GM21786 (cell line): Measurements from ENCODE around the gene R3HDM1.
"Not testable (repeated sequence)": the region's sequence is repeated elsewhere in the genome, so short reads cannot be mapped to it uniquely, and the experiment has no call there.

Experiments
- ATAC-seq: cut with Tn5 transposase; IDR thresholded peaks from one replicate; pipeline ENCODE4 v1.9.1; 2021; ENCODE audit not compliant: unreplicated experiment

The R3HDM1 gene

DNA sequence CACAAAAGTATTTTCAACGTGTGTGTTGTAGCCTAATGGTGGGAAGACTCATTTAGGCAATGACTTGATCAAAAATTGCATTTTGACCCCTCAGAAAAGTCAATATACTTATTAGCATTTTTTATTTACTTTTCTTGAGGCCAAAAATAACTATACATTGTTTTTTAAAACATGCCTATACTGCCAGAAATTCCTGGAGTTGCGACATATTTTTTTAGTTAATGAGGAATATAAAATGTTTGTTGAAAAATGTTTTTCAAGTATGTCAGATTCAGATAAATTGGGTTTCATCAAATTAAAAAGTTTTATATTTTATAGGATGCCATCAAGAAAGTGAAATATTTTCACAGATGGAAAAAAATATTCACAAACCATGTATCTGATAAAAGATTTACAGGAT is 39.6 kb downstream of the R3HDM1 start:
- no peak for ATAC-seq

DNA sequence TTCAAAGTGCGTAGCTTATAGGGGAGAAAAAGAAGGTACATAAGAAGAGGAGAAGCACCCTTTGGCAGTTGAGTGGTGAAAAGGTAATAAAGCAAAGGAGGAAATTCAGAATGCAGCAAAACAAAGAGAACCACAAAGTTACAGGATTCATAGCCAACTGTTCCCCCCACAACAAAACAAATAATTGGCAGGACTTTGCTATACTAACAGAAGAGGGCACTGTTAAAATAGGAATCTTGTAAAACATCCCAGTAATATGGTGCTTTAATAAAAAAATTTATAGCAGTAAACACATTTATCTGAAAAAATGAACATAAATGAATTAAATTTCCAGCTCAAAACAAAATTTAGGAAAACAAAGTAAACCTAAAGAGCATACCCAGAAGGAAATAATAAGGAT is 42.3 kb downstream of the R3HDM1 start:
- ATAC-seq = no peak

- ATAC-seq = no peak
Measured at GRCh38 chr2:135581282-135581681, 50.0 kb downstream of the R3HDM1 start.

DNA sequence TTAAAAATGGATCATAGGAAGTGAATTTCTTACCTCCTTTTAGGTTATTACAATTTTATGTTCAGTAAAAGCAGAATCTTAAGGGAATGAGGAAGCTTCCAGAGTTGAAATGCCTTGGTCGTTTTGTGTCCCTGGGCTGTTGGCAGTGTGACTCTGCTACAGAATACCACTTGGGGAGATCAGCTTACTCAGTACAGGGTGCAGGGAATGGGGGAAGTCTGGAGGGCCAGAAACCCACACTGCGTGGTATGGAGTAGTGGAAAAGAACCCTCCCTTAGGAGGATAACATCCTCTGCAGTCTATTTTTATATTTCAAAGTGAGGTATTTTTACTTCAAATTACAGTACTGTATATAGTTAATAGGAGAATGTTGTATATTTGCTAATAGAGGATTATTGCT is 51.1 kb downstream of the R3HDM1 start:
- ATAC-seq = no peak

DNA sequence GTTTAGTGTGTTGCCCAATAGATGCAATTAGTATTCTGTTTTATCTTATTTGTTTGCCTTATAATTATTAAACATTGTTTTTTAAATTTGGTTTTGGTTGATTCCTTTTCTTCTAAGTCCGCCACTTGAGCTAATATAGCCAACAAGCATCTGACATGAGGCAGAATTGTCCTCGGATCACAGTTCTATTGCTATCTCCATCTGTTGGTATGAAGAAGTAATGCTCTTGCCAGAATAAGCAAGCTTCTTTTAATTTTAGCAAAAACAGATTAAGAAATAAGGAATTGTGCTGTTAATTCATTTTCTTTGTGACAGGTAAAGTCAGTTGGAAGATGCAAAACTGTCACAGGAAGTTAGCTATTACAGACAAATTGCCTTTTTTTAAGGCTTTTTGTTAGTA is 54.3 kb downstream of the R3HDM1 start:
- ATAC-seq = no peak

DNA sequence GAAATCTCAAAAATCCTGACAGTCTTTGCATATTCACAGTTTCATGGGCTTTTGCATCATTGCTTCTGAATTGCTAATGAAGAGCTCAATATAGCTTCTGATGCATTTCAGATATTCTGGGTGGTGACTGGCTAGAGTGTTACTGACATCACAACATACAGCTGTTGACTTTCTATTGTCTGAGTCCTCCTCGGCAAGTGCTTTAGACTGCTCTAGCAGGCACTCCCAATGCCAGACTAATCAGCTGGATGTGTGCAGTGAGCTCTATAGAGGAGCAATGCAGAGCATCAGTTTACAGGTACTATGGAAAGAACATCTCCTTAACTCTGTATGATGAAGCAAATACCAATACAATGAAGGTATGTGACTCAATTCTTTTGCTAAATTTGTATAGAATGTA is 54.9 kb downstream of the R3HDM1 start:
- ATAC-seq = no peak

GRCh38 chr2:135587958-135588357 is 56.7 kb downstream of the R3HDM1 start:
- ATAC-seq = no peak

DNA sequence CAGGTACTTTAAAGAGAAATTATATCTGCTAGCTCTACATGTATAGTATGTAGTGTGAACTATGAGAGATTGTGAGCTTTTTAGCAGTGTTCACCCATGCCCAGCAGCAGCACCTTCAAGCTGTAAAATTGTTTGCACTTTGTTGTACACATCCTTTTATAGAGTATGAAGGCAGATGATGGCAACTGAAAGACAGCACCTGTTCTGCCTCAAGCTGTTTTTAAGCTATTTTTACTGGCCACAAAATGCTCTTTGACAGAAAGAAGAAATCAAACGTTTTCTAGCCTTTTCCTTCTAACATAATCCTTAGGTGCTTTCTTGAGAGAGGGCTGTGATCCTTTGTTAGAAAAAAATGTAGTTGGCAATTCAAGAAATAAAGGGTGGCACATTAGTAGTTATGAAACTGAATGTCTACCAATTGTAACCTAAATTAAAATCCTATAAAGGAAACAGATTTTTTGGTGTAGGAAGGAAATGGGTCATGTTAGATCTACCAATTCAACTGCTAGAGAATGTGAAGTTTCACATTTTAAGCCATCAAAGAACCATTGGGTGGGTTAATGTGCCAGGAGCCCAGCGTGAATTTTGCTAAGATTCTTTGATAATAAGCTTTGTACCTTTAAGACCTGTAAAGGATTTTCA is 59.5 kb downstream of the R3HDM1 start:
- no peak for ATAC-seq

DNA sequence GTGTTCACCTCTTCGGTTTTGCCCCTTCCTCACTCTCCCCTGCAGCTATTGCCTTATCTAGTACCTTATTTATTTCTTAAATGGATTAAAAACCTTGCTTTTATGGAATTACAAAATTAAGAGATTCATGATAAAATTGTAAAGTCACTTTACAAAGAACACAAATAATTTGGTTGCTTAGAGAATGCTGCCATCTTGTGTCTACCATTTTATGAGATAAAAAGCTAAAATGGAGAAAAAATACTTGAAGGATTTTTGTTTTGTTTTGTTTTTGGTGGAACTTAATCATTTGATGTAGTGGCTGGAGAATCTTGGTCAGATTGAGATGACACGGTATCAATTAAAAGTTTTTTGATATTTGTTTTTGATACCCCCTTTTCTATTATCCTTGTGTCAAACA is 69.6 kb downstream of the R3HDM1 start:
- ATAC-seq = no peak

GRCh38 chr2:135603543-135603942 is 72.3 kb downstream of the R3HDM1 start:
- no peak for ATAC-seq

DNA sequence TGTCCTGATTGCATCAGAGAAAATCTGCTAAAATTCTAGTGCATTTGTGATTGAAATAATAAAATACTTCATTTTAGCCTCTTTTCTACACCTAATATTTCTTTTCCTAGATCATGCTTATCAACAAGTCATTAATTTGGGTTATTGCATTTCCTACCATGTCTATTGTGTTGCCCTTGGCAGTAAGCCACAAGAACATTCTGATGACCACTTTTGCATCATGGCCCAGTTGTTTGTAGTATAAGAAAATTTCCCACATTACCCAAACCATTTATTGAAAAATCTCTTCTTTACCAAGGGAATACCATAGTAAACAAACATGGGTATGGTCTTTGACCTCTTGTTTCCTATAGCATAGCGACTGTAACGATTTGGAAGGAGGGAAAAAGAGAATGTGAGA is 76.3 kb downstream of the R3HDM1 start:
- no peak for ATAC-seq

DNA sequence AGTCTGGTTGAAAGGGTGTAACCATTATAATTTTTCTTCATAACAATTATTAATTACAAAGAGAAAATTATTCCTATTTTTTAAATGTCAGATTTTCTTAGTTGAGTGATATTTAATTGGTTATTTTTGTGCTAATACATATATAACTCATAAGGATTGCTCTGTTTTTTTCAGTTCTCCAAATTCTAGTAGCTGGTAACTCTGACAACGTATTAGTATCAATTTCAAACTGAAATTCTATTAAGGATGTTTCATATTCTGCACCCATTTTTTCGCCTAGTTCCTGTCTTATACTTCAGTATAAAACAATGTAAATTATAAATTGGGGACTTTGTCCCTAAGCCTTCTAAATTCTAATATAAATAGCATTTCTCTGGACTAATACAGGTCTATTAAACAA is 81.0 kb downstream of the R3HDM1 start:
- no peak for ATAC-seq

DNA sequence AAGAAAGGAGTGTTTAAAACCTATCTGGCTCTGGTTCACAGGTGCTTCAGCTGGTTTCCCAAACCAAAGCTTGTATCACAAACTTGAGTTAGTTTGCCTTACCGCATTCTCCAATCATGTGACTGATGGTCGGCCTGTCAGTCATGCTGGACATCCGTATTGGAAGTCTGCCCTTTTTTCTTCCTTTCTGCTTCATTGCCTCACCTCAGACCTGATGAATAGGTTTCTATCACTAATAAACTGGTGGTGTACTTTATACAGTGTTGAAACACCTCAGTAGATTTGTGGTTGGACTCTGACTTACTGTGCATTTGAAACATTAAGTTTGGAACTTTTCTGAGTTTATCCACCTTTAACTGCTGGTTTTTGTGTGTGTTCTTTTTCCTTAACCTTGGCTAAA is 84.1 kb downstream of the R3HDM1 start:
- ATAC-seq = no peak

DNA sequence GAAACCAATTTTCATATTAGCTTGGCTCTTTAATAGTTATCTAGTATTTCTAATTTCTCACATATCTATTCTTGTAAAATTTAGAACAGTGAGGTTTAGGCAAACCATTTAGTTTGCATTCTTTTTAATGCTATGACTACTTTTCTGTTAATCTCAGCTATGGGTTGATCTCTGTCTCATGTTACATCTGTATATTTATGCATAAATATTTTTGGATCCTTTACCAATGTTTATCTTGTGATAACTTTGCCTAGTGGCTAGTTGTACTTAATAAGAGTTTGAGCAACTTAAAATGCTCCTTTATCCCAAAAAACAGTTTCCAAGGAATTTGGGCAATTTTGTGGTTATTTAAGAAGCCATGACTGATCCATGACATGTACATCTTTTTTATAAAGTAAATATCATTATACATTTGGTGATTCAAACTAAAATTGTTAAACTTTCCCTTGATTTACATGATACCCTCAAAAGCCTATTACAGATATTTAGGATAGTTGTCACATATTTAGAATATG is 86.3 kb downstream of the R3HDM1 start:
- ATAC-seq = no peak

DNA sequence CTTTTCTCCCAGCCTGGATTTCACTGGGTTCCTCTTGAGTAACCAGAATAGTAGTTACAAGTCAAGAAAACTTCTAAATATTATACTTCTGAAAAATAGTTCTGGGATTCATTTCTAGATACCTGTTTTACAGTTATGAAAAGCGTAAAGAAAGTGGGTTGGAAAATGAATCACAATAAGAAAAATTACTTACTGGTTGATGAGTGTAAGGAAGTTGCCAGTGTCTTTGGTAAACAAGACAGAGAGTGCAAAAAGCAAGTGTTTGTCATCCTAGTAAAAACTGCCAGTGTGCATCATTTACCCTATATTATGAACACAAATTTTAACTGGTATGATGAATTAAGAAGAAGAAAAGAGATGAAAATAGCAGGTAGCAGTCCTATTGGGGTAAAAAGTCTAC is 88.9 kb downstream of the R3HDM1 start:
- no peak for ATAC-seq

GRCh38 chr2:135629520-135629919 is 98.2 kb downstream of the R3HDM1 start:
- no peak for ATAC-seq

- not testable (repeated sequence) for ATAC-seq
Measured at GRCh38 chr2:135630034-135630433, 98.8 kb downstream of the R3HDM1 start.

GRCh38 chr2:135630488-135630887 is 99.2 kb downstream of the R3HDM1 start:
- ATAC-seq = no peak

- ATAC-seq = no peak
Measured at GRCh38 chr2:135633582-135633981, 102.3 kb downstream of the R3HDM1 start.

DNA sequence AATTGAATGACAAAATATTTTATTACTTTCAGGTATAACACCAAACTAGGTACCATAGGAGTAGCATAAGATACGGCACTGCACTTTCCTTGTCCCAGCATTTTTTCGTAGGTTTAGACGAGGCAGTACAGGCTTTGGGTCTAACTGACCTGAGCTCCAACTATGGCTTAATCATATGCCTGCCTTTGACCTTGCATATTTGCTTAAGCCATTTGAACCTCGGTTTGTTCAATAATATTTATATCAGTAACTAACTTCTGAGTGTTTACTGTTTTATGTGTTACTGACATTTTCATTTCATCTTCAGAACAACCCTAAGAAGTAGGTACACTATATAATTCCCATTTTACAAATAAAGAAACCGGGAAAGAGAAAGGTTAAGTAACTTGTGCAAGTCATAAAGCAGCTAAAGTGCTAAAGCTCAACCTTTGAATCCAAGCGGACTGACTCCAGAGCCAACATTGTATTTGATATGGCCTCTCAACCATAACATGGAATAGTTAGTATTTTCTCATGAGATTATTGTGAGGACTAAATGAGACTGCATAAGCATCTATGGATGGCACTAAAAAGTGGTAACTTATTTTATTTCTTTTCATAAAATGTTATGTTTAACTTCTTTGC is 104.0 kb downstream of the R3HDM1 start:
- ATAC-seq = no peak

GRCh38 chr2:135636982-135637381 is 105.7 kb downstream of the R3HDM1 start:
- no peak for ATAC-seq

DNA sequence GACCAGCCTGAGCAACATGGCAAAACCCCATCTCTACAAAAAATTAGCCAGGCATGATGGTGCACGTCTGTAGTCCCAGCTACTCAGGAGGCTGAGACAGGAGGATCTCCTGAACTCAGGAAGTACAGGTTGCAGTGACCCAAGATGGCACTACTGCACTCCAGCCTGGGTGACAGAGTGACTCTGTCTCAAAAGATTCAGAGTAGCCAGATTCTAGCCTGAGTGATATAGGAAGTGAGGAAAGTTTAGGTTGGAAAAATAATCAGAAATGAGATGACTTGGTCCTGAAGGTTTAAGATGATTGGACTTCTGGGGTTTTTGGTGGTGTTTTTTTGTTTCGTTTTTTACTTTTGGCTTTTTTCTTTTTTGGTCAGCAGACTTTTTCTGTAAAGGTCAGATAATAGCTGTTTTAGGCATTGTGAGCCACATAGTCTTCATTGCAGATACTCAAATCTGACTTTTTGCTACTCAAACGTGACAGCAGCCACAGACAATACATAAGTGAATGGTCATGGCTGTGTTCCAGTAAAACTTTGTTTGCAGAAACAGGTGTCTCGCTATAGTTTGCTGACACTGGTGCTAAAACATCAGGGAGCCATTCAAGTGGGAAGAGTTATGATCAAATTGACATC is 106.3 kb downstream of the R3HDM1 start:
- ATAC-seq = peak; percentile 62
